Measurements from ENCODE around the gene PCDHGA8.

Gene PCDHGA8

GRCh38 chr5:141366016-141366896 lies 26.2 kb upstream of the PCDHGA8 start:
- Histone ChIP-seq H3K4me3 (replicated peaks; ENCODE audit: insufficient read depth, low read length) (no peak overlapping the region), H3K27ac (replicated peaks) (no peak overlapping the region), H3K27me3 (ENCODE audit: insufficient read depth, poor library complexity, severe bottlenecking) (no peaks in the 10 kb centered on the region)
- TF ChIP-seq POLR2AphosphoS5 (IDR thresholded peaks at IDR 0.05; ENCODE audit: low read depth) (no peak), CTCF (IDR thresholded peaks at IDR 0.05; ENCODE audit: insufficient read depth, low read length) (no peak), REST (IDR thresholded peaks at IDR 0.05; ENCODE audit: insufficient replicate concordance, low read depth) (no peak), SPI1 (IDR thresholded peaks at IDR 0.05; ENCODE audit: borderline replicate concordance, low read depth) (no peak), GABPA (IDR thresholded peaks at IDR 0.05; ENCODE audit: low read depth) (no peak)
- no peak for DNase-seq (ENCODE audit: low read depth in 1 of 2, low spot score in 1 of 2)

GRCh38 chr5:141369994-141370848 lies 22.2 kb upstream of the PCDHGA8 start, which contains the start of gene PCDHGB3:
Gene PCDHGB3, plus strand, starts transcription at chr5:141370242. Its CDS starts 153 bp downstream, at chr5:141370395.
- Histone ChIP-seq H3K27ac (replicated peaks) (no peak within 1 kb of the TSS), H3K27me3 (ENCODE audit: insufficient read depth, poor library complexity, severe bottlenecking) (no peaks in the 10 kb centered on the region), H3K4me3 (replicated peaks; ENCODE audit: insufficient read depth, low read length) (peak within 1 kb of the TSS; percentile 56)
- no peak for TF ChIP-seq GABPA (IDR thresholded peaks at IDR 0.05; ENCODE audit: low read depth)
- no peak for TF ChIP-seq POLR2AphosphoS5 (IDR thresholded peaks at IDR 0.05; ENCODE audit: low read depth)
- no peak for TF ChIP-seq SPI1 (IDR thresholded peaks at IDR 0.05; ENCODE audit: borderline replicate concordance, low read depth)
- TF ChIP-seq REST (IDR thresholded peaks at IDR 0.05; ENCODE audit: insufficient replicate concordance, low read depth) = peak; percentile 27
- TF ChIP-seq CTCF (IDR thresholded peaks at IDR 0.05; ENCODE audit: insufficient read depth, low read length) = peak; percentile 70
- DNase-seq (ENCODE audit: low read depth in 1 of 2, low spot score in 1 of 2) = peak; percentile 55 to 81

- Histone ChIP-seq H3K27me3 (ENCODE audit: insufficient read depth, poor library complexity, severe bottlenecking) (no peaks in the 10 kb centered on the region), H3K27ac (replicated peaks) (no peak overlapping the region), H3K4me3 (replicated peaks; ENCODE audit: insufficient read depth, low read length) (no peak overlapping the region)
- TF ChIP-seq CTCF (IDR thresholded peaks at IDR 0.05; ENCODE audit: insufficient read depth, low read length) = no peak
- no peak for TF ChIP-seq SPI1 (IDR thresholded peaks at IDR 0.05; ENCODE audit: borderline replicate concordance, low read depth)
- TF ChIP-seq POLR2AphosphoS5 (IDR thresholded peaks at IDR 0.05; ENCODE audit: low read depth) = no peak
- no peak for TF ChIP-seq GABPA (IDR thresholded peaks at IDR 0.05; ENCODE audit: low read depth)
- TF ChIP-seq REST (IDR thresholded peaks at IDR 0.05; ENCODE audit: insufficient replicate concordance, low read depth) = no peak
- no peak for DNase-seq (ENCODE audit: low read depth in 1 of 2, low spot score in 1 of 2)
These were observed 20.6 kb upstream of the PCDHGA8 start for GRCh38 chr5:141371572-141372475.

Data from HL-60 (cell line).